Adrenal gland (tissue), 12 donors: ENCODE measurements around the gene CADPS. TPM values are rescaled to one million over a fixed set of nuclear protein-coding genes. Genes with fewer than 3 reads are reported as not detected.

Experiments
- DNase-seq, 7 donors: peaks; one replicate each; pipeline ENCODE4 v3.0.0-alpha.2; 2019 to 2020
- H3K27ac ChIP-seq, 5 donors: fragments of 200-600 bp; sonication (generic) in 4 of 5; 1 replicate in 3 of 5; 2 replicates in 2 of 5; pipeline versions ENCODE4 v1.5.1 to v1.8.0; 2016 to 2020; ENCODE audit warnings: mild to moderate bottlenecking in 1 of 5
- H3K27me3 ChIP-seq: fragments of 200-600 bp; 2 replicates; pipeline ENCODE4 v1.8.0; 2021
- H3K36me3 ChIP-seq, 2 donors: fragments of 200-600 bp; replicated peaks in 1 of 2; 1 replicate in 1 of 2; 2 replicates in 1 of 2; pipeline versions ENCODE4 v1.5.1 to v1.8.0; 2018 to 2022
- H3K4me1 ChIP-seq, 2 donors: fragments of 200-600 bp; replicated peaks in 1 of 2; 1 replicate in 1 of 2; 2 replicates in 1 of 2; pipeline versions ENCODE4 v1.5.1 to v1.8.0; 2018 to 2021
- H3K4me3 ChIP-seq, 4 donors: fragments of 200-600 bp; sonication (generic) in 3 of 4; one replicate each; pipeline ENCODE4 v1.5.1; 2016 to 2018
- H3K9me3 ChIP-seq, 3 donors: fragments of 200-600 bp; sonication (generic) in 1 of 3; replicated peaks in 1 of 3; 1 replicate in 2 of 3; 2 replicates in 1 of 3; pipeline versions ENCODE4 v1.5.1 to v1.8.0; 2016 to 2021
- CTCF ChIP-seq, 6 experiments: fragments of 450-650 bp in 4 of 6; fragments of 200-600 bp in 2 of 6; sonication (generic) in 1 of 6; IDR thresholded peaks; 1 replicate in 5 of 6; 2 replicates in 1 of 6; pipeline versions ENCODE4 v1.5.1 to v1.8.0; 2016 to 2021; ENCODE audit warnings: antibody characterized with exemption in 6 of 6, mild to moderate bottlenecking in 2 of 6, moderate library complexity in 1 of 6
- POLR2A ChIP-seq, 2 donors: fragments of 450-650 bp; IDR thresholded peaks; one replicate each; pipeline ENCODE4 v1.6.1; 2017; ENCODE audit warnings: antibody characterized with exemption in 2 of 2, mild to moderate bottlenecking in 2 of 2, moderate library complexity in 1 of 2
- WGBS, 4 donors: extraction: QIAGEN DNeasy Blood & Tissue Kit in 2 of 4; methylation state at CpG; one replicate each; pipeline versions ENCODE4 v1.1.5 to v1.1.7; 2013 to 2017; 5-methylcytosine and 5-hydroxymethylcytosine counted together
- intact Hi-C, 2 donors: fragments of 100-400 bp; cut with DNase I; formaldehyde crosslinking; loops; one replicate each; pipeline versions ENCODE4 v1.14.1 to v1.15.0; 2022 to 2023
- polyA plus RNA-seq, 3 donors: library from polyadenylated mRNA; stranded (reverse); fragments of 200-250 nt in 2 of 3; fragments of 350-450 nt in 1 of 3; fragmentation: Illumina TruSeq in 1 of 3; extraction: RNeasy Lipid Tissue Mini Kit (QIAGEN cat#74804) in 1 of 3; gene quantifications; one replicate each; pipeline ENCODE4 v1.2.3, GENCODE V29; 2013 to 2014
- total RNA-seq, 9 donors: library from RNA; depleted of rRNA in 4 of 9; stranded (reverse); fragments of >200 nt in 4 of 9; fragments of 120-200 nt in 1 of 9; fragmentation: NEBNext Ultra II Directional in 1 of 9; extraction: Animal tissue kit (Norgen Biotek cat#: 25700) in 1 of 9; gene quantifications; one replicate each; pipeline versions ENCODE4 v1.1.0 to v1.2.4, GENCODE V29; 2013 to 2023
- donor health status: healthy with polysubstance abuse.
- donor health status: Bipolar disorder and iron deficiency.
- donor health status: DM: yes; HTN: yes; CAD: no.
- donor health status: DM: no; HTN: no; CAD: no.
- donor health status: DM: no; HTN: no; CAD: no.
- donor health status: DM: yes; HTN: yes; CAD: no.

The CADPS gene
- total and polyA plus RNA-seq, 12 donors, result 0.24 to 36.5 (median 11.2) TPM; not detected in 2

GRCh38 chr3:62665627-62666437 is 209.4 kb downstream of the CADPS start:
- intact Hi-C loops, result loop anchor here in 1 of 2 donors (10.0 kb wide), 2 partner anchors 529 to 569 kb away; no protein-coding TSS in a partner anchor
- Histone ChIP-seq H3K27ac (no peak overlapping the region), H3K36me3 (no peaks in the 10 kb centered on the region), H3K4me3 (no peak overlapping the region), H3K4me1 (no peaks in the 10 kb centered on the region), H3K9me3 (no peaks in the 10 kb centered on the region), H3K27me3 (peaks cover 5% of the 10 kb centered on the region)
- TF ChIP-seq CTCF (IDR thresholded peaks at IDR 0.05), result peak; percentile 40 to 75 (median 69)
- no peak for TF ChIP-seq POLR2A (IDR thresholded peaks at IDR 0.05)
- WGBS, 4 donors, result 4 to 7% (median 5%) methylated on average over 10 of the region's 10 CpGs
- peak; percentile 49 to 93 (median 67) for DNase-seq

GRCh38 chr3:62662677-62663076 is 212.5 kb downstream of the CADPS start:
- no peak for TF ChIP-seq POLR2A (IDR thresholded peaks at IDR 0.05)
- TF ChIP-seq CTCF (IDR thresholded peaks at IDR 0.05), result no peak
- no peak overlapping the region for H3K4me3 ChIP-seq
- no peak overlapping the region for H3K27ac ChIP-seq
- DNase-seq, result no peak
- WGBS, 4 donors, result 28 to 60% (median 47%) methylated on average over 6 of the region's 6 CpGs
- peaks cover 5% of the 10 kb centered on the region for H3K27me3 ChIP-seq
- H3K4me1 ChIP-seq, result no peaks in the 10 kb centered on the region
- intact Hi-C loops, result loop anchor here in 1 of 2 donors (10.0 kb wide), 2 partner anchors 532 to 572 kb away; no protein-coding TSS in a partner anchor
- no peaks in the 10 kb centered on the region for H3K9me3 ChIP-seq
- no peaks in the 10 kb centered on the region for H3K36me3 ChIP-seq

GRCh38 chr3:62659660-62660059 is 215.6 kb downstream of the CADPS start:
- no peak overlapping the region for H3K27ac ChIP-seq
- intact Hi-C loops, result loop anchor here (5.0 to 10.0 kb wide), 3 partner anchors 473 to 575 kb away; no protein-coding TSS in a partner anchor

More at GRCh38 chr3:62659660-62660059, 215.6 kb downstream of the CADPS start:
- no peak overlapping the region for H3K4me3 ChIP-seq
- H3K9me3 ChIP-seq, result no peaks in the 10 kb centered on the region
- DNase-seq, result no peak
- no peaks in the 10 kb centered on the region for H3K36me3 ChIP-seq
- peaks cover 0 to 6% of the 10 kb centered on the region in 2 donors for H3K4me1 ChIP-seq
- H3K27me3 ChIP-seq, result no peaks in the 10 kb centered on the region
- no peak for TF ChIP-seq POLR2A (IDR thresholded peaks at IDR 0.05)
- no peak for TF ChIP-seq CTCF (IDR thresholded peaks at IDR 0.05)
- WGBS, 4 donors, result 52 to 73% (median 57%) methylated on average over 4 of the region's 4 CpGs
